Activated T-cell treated with anti-CD3 and anti-CD28 coated beads, Interleukin-2, amount 50 U/mL, for 24 hours (primary cell): ENCODE results near the gene STARD3NL.

ENCODE experiments used
- DNase-seq: peaks from one replicate; pipeline ENCODE4 v3.0.0-alpha.2; 2020
- H3K27ac Mint-ChIP-seq: 2 replicates; pipeline ENCODE4 v1.8.0; 2020; ENCODE audit warnings: mild to moderate bottlenecking, mixed read lengths
- H3K27me3 Mint-ChIP-seq: 2 replicates; pipeline ENCODE4 v1.8.0; 2020; ENCODE audit warnings: mixed read lengths
- H3K36me3 Mint-ChIP-seq: 2 replicates; pipeline ENCODE4 v1.8.0; 2020; ENCODE audit warnings: low read depth, mixed read lengths
- H3K4me1 Mint-ChIP-seq: 2 replicates; pipeline ENCODE4 v1.8.0; 2020; ENCODE audit warnings: low read depth, mixed read lengths
- H3K4me3 Mint-ChIP-seq: 2 replicates; pipeline ENCODE4 v1.8.0; 2020; ENCODE audit warnings: mild to moderate bottlenecking, moderate library complexity, mixed read lengths
- H3K9me3 Mint-ChIP-seq: 2 replicates; pipeline ENCODE4 v1.8.0; 2020; ENCODE audit warnings: mixed read lengths

Gene STARD3NL, protein sequence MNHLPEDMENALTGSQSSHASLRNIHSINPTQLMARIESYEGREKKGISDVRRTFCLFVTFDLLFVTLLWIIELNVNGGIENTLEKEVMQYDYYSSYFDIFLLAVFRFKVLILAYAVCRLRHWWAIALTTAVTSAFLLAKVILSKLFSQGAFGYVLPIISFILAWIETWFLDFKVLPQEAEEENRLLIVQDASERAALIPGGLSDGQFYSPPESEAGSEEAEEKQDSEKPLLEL

DNA sequence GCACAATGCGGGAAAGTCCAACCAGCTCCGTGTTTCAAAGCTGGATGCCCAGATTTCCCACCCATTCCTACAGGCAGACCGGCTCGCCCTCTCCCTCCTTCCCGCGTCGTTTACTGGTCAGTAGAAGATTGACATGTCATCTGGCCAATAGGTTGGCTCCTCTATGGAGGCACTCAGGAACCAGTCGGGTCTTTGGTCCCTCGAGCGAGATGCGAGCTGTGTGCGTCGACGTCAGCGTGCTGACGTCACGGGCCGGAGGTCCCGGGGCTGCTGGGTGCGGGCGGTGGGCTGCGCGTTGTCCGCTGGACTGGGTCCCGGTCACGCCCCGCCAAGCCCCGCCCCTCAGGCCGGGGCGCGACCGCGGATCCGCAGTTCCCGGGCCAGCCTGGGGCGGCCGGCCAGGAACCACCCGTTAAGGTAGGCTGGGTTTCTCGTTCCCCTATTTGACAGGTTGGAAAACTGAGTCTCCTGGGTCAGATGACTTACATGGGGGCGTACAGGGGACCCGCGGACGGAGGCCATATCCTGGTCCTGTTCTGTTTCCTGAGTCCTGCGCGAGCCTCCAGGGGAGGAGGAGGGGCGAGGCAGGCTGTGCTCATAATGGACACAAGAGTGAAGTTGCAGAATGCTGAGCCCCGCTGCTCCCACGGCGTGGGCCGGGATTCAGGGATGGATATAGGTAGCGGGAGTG is at the start of gene STARD3NL:
TSS of gene STARD3NL (plus strand) at position 242 of the 691 bp plus-strand sequence. CDS start 29,260 bp downstream, outside the sequence.
- H3K4me1 Mint-ChIP-seq: peaks cover 51% of the 10 kb centered on the region
- H3K27me3 Mint-ChIP-seq: peaks cover 13% of the 10 kb centered on the region
- H3K4me3 Mint-ChIP-seq: peak within 1 kb of the TSS; percentile 96
- H3K27ac Mint-ChIP-seq: peak within 1 kb of the TSS; percentile 96
- H3K36me3 Mint-ChIP-seq: peaks cover 10% of the 10 kb centered on the region
- DNase-seq: peak; percentile 87
- H3K9me3 Mint-ChIP-seq: no peaks in the 10 kb centered on the region

DNA sequence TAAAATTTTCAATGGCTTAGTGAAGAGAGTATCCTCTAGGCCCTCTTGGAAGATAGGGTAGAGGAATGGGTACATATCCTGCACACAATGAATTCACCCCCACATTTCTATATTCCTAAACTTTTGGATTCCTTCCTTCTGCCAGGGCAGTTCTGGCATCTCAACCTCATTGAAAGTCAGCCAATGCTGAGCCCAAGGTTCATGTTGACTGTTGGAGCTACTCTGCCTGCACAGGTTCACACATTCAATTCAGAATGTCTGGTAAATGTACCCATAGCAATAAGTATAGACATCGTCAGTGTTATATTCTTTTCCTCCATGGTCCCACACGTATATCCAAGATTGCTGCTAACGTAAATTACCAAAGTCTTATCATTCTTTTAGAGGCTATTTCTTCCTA is 48.9 kb upstream of the STARD3NL start:
- no peak for DNase-seq
- Mint-ChIP-seq H3K9me3 (no peaks in the 10 kb centered on the region), H3K4me3 (no peak overlapping the region), H3K4me1 (peaks cover 11% of the 10 kb centered on the region), H3K27ac (no peak overlapping the region), H3K36me3 (no peaks in the 10 kb centered on the region), H3K27me3 (peaks cover 23% of the 10 kb centered on the region)

DNA sequence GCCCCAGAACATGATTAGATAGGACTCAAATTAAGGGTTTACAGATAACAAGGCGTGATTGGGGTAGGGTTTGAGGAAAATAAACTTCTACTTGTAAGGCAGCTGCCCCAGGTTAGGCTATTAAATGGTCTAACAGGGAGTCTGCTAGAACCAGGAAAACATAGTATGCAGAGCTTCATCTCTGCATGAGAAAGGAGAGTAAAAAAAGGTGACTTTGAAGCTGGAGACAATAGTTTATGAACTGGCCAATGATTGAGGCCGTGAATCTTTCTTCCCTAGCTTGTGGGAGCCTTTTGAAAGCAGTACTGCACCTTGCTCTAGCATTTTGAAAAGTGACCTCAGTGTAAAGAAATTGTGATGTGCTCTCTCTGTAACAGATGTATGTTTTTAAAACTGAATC is 48.5 kb upstream of the STARD3NL start:
- no peaks in the 10 kb centered on the region for H3K36me3 Mint-ChIP-seq

DNA sequence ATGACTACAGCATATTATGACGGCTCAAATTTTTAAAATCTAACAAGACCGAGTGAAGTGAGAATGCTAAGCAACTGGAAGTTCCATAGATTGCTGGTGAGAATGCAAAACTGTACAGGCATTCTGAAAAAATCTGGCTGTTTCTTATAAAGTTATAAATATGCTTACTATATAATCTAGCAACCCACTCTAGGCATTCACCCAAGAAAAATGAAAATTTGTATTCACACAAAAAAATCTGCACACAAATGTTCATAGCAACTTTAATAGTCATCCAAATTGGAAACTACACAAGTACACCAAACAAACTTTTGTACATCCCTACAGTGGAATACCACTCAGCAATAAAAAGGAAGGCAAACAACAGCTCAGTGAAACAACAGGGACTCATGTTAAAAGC is 39.9 kb upstream of the STARD3NL start:
- Mint-ChIP-seq H3K4me1 (no peaks in the 10 kb centered on the region), H3K27me3 (peaks cover 6% of the 10 kb centered on the region), H3K4me3 (no peak overlapping the region), H3K9me3 (no peaks in the 10 kb centered on the region), H3K36me3 (no peaks in the 10 kb centered on the region), H3K27ac (no peak overlapping the region)
- no peak for DNase-seq

More for the DNA sequence above, 48.5 kb upstream of the STARD3NL start:
- H3K4me1 Mint-ChIP-seq: peaks cover 11% of the 10 kb centered on the region
- peaks cover 23% of the 10 kb centered on the region for H3K27me3 Mint-ChIP-seq
- no peak overlapping the region for H3K4me3 Mint-ChIP-seq
- no peak for DNase-seq
- no peak overlapping the region for H3K27ac Mint-ChIP-seq
- no peaks in the 10 kb centered on the region for H3K9me3 Mint-ChIP-seq

DNA sequence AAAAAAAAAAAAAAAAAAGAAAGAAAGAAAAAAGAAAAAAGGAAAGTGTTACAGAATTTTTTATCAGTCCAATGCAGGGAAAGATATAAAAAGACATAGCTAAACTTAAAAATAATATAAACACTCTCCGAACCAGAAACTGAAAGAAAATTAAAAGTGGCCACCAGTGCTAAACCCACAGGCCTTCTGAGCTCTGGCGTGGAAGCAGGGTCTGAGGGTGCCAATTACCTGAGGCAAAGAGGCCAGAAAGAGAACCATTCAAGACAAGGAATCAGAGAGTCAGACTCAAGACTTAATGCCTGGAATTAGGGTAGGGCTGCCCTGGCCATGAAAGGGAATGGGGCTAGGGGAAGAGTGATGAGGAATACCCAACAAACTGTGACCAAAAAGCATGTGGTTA is 36.9 kb upstream of the STARD3NL start:
- no peak for DNase-seq
- H3K9me3 Mint-ChIP-seq: no peaks in the 10 kb centered on the region
- no peaks in the 10 kb centered on the region for H3K36me3 Mint-ChIP-seq
- H3K4me3 Mint-ChIP-seq: no peak overlapping the region
- H3K27me3 Mint-ChIP-seq: peaks cover 3% of the 10 kb centered on the region
- H3K27ac Mint-ChIP-seq: no peak overlapping the region
- no peaks in the 10 kb centered on the region for H3K4me1 Mint-ChIP-seq

DNA sequence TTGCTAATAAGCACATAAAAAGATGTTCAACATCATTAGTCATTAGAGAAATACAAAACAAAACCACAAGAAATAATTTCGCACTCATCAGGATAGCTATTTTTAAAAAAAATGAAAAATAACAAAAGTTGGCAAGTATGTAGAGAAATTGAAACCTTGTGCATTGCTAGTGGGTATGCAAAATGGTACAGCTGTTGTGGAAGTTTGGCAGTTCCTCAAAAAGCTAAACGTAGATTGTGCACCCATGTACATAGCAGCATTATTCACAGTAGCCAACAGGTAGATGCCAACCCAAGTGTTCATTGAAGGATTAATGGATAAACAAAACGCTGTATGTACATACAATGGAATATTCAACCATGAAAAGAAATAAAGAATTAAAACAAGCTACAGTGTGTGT is 35.3 kb upstream of the STARD3NL start:
- no peaks in the 10 kb centered on the region for H3K4me1 Mint-ChIP-seq
- H3K9me3 Mint-ChIP-seq: no peaks in the 10 kb centered on the region
- H3K27ac Mint-ChIP-seq: no peak overlapping the region
- H3K27me3 Mint-ChIP-seq: no peaks in the 10 kb centered on the region
- H3K36me3 Mint-ChIP-seq: no peaks in the 10 kb centered on the region
- no peak overlapping the region for H3K4me3 Mint-ChIP-seq
- DNase-seq: no peak

DNA sequence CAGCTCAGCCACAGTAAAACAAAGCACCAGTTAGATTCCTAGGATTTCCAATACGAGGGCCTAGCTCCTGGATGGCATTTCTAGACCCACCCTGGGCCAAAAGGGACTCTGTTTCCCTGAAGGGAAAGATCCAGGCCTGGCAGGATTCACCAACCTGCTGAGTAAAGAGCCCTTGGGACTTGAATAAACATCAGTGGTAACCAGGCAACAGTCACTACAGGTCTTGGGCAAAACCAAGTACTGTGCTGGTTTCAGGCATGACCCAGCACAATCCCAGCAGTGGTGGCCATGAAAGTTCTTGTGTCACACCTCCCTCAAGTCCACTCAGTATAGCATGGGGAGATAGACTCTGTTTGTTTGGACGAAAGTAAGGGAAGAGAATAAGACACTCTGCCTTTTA is 31.0 kb upstream of the STARD3NL start:
- Mint-ChIP-seq H3K27ac (no peak overlapping the region), H3K4me1 (no peaks in the 10 kb centered on the region), H3K36me3 (no peaks in the 10 kb centered on the region), H3K9me3 (no peaks in the 10 kb centered on the region), H3K4me3 (no peak overlapping the region), H3K27me3 (peaks cover 7% of the 10 kb centered on the region)
- no peak for DNase-seq

DNA sequence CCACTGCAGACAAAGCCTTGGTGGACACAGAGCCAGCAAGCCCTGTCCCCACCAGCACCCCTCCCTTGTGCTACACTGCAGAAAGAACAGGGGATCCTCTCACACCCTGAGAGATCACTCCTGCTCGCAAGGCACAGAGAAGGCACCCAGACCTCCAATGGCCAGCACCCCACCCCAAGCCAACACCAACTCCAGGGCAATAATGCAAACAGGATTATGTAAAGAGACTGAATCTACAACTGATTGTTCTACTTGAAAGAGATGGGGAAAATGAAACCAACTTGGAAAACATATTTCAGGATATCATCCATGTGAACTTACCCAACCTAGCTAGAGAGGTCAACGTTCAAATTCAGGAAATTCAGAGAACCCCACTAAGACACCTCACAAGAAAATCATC is 26.5 kb upstream of the STARD3NL start:
- Mint-ChIP-seq H3K4me3 (no peak overlapping the region), H3K4me1 (no peaks in the 10 kb centered on the region), H3K36me3 (no peaks in the 10 kb centered on the region), H3K27ac (no peak overlapping the region), H3K9me3 (peaks cover 2% of the 10 kb centered on the region), H3K27me3 (peaks cover 16% of the 10 kb centered on the region)
- no peak for DNase-seq

DNA sequence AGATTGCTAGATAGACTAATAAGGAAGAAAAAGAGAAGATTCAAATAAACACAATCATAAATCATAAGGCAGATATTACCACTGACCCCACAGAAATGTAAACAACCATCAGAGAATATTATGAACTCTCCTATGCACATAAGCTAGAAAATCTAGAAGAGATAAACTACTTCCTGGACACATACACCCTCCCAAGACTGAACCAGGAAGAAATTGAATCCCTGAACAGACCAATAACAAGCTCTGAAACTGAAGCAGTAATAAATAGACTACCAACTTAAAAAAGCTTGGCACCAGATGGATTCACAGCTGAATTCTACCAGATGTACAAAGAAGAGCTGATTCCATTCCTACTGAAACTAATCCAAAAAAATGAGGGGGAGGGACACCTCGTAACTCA is 24.5 kb upstream of the STARD3NL start:
- Mint-ChIP-seq H3K36me3 (no peaks in the 10 kb centered on the region), H3K9me3 (peaks cover 3% of the 10 kb centered on the region), H3K27me3 (peaks cover 16% of the 10 kb centered on the region), H3K4me3 (no peak overlapping the region), H3K4me1 (no peaks in the 10 kb centered on the region), H3K27ac (no peak overlapping the region)
- no peak for DNase-seq

DNA sequence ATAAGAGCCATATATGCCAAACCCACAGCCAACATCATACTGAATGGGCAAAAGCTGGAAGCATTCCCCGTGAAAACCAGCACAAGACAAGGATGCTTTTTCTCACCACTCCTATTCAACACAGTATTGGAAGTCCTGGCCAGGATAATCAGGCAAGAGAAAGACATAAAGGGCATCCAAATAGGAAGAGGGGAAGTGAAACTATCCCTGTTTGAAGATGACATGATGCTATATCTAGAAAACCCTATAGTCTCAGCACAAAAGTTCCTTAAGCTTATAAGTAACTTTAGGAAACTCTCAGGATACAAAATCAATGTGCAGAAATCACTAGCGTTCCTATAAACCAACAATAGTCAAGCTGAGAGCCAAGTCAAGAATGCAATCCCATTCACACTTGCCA is 23.8 kb upstream of the STARD3NL start:
- Mint-ChIP-seq H3K27me3 (peaks cover 16% of the 10 kb centered on the region), H3K9me3 (peaks cover 3% of the 10 kb centered on the region), H3K36me3 (no peaks in the 10 kb centered on the region), H3K4me3 (no peak overlapping the region), H3K4me1 (no peaks in the 10 kb centered on the region), H3K27ac (no peak overlapping the region)
- DNase-seq: no peak

DNA sequence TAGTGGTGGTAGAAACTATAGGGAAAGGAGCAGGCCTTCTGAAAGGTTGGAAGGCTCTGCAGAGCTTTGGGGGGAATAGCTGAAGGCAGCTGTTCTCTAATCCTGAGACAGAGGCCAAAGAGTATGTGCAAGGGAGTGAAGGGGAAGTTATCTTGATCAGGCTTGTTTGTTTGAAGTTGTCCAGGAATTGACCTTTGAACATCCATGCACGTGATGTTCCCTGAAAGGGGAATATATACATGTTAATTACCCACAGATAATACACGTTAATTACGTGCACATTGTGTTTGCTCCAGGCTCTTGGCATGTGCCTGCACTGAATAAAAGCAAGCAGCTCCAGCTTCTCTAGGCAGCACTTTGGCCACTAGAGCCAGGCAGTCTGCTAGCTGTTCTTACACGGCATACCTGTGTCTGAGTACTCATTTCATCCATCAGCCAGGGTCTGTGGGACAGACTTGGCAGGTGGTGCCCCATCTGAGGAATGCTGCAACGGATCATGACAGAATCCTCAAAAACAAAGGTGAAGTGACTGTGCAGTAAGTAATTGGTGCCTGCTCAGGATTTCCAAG is 18.0 kb upstream of the STARD3NL start:
- Mint-ChIP-seq H3K4me1 (no peaks in the 10 kb centered on the region), H3K27me3 (peaks cover 5% of the 10 kb centered on the region), H3K4me3 (no peak overlapping the region), H3K27ac (no peak overlapping the region), H3K9me3 (peaks cover 3% of the 10 kb centered on the region), H3K36me3 (no peaks in the 10 kb centered on the region)
- DNase-seq: no peak

DNA sequence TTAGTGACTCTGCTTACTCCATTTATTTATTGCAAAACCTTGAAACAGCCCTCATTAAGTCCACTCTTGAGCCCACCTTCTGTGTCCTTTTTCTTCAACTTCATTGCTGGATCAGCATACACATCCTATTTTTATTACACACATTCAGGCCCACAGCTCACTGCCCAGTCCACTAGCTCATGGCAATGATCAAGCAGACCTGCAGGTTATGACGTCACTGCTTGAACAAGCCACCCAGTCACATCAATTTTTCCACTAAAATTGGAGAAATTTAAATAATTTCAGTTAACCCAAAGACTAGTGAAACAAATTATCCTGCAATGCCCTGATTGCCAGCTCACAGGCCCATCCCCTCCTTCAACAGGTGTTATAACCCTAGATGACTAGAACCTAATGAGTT is 16.0 kb upstream of the STARD3NL start:
- H3K36me3 Mint-ChIP-seq: no peaks in the 10 kb centered on the region
- H3K4me3 Mint-ChIP-seq: no peak overlapping the region
- H3K27ac Mint-ChIP-seq: no peak overlapping the region
- peaks cover 2% of the 10 kb centered on the region for H3K27me3 Mint-ChIP-seq
- H3K4me1 Mint-ChIP-seq: no peaks in the 10 kb centered on the region
- DNase-seq: no peak
- no peaks in the 10 kb centered on the region for H3K9me3 Mint-ChIP-seq

DNA sequence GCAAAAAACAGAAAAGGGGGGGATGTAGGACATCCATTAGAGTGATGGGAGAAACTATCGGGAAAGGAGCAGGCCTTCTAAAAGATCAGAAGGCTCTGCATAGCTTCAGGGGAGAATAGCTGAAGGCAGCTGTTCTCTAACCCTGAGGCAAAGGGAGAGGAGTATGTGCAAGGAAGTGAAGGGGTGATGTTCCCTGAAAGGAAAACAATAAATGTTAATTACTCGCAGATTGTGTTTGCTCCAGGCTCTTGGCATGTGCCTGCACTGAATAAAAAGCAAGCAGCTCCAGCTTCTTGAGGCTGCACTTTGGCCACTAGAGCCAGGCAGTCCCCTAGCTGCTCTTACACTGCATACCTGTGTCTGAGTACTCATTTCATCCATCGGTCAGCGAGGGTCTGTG is 14.4 kb upstream of the STARD3NL start:
- Mint-ChIP-seq H3K27me3 (peaks cover 7% of the 10 kb centered on the region), H3K4me3 (no peak overlapping the region), H3K9me3 (no peaks in the 10 kb centered on the region), H3K27ac (no peak overlapping the region), H3K4me1 (peaks cover 8% of the 10 kb centered on the region), H3K36me3 (no peaks in the 10 kb centered on the region)
- no peak for DNase-seq

DNA sequence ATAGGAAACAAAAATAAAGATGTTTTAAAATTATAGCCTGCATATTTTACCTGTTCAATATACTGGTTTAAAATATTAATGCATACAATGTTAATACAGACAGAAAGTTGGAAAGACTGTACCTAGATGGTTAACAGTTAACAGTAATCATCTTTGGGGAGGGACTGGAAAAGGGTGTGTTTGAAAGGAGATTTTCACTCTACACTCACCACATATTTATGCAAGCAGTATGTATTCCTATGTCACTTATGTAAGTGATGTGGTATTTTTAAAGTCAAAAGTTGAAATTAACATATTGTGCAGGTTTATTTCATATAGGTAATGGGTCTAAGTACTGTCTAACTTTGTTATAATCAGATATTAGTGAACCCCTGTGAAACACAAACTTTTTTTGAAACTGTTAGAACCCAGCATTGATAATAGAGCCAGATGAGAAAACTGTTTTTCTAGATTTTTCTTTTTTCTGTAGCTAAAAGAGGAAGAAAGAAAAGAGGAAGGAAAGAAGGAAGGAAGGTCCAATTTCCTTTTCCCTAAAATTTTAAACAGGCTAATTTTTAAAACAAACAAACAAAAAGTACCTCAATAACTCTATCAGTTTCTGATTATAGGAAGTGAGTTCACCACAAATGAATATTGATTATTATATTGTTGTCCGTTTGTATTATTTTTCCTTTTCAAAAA is 9.0 kb upstream of the STARD3NL start:
- peaks cover 27% of the 10 kb centered on the region for H3K4me1 Mint-ChIP-seq
- no peaks in the 10 kb centered on the region for H3K9me3 Mint-ChIP-seq
- no peak for DNase-seq
- H3K27me3 Mint-ChIP-seq: peaks cover 20% of the 10 kb centered on the region
- H3K4me3 Mint-ChIP-seq: no peak overlapping the region
- no peak overlapping the region for H3K27ac Mint-ChIP-seq
- H3K36me3 Mint-ChIP-seq: no peaks in the 10 kb centered on the region

DNA sequence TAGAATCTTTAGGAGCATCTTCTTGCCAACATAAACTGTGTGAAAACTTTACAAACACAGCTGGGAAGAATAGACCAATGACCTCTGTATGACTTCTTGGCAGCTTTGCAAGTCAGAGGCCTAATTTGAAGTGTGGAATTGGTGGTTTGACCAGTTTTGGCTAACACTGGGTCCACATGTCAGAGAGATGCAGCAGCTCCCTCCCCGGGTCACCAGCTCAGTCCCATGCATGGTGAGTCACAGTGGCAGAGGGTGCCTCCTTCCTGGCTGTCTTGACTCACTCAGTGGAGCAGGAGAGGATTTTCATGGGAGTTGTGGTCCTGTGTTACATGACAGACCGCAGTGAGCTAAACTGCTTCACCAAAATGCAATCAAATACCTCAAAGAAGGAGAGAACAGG is 8.2 kb upstream of the STARD3NL start:
- Mint-ChIP-seq H3K27ac (no peak overlapping the region), H3K27me3 (peaks cover 26% of the 10 kb centered on the region), H3K36me3 (no peaks in the 10 kb centered on the region), H3K4me3 (no peak overlapping the region), H3K9me3 (no peaks in the 10 kb centered on the region), H3K4me1 (peaks cover 33% of the 10 kb centered on the region)
- DNase-seq: no peak
